Keratinocyte (primary cell): ENCODE results near the gene ADGRL3. TPM values are rescaled to one million over a fixed set of nuclear protein-coding genes. Genes with fewer than 3 reads are reported as not detected.

Source experiments
- DNase-seq: peaks from one replicate; pipeline ENCODE4 v3.0.0-alpha.2; 2011; ENCODE audit warnings: low read depth, missing footprints, low spot score
- FAIRE-seq: peaks from 2 replicates; lab custom pipeline; 2011; peaks lifted over from hg19 to GRCh38; lab: Jason Lieb, UNC
- H2AFZ ChIP-seq: 2 replicates; pipeline ENCODE4 v1.6.0; 2012; ENCODE audit warnings: low read length, control low read depth, inconsistent platforms; ENCODE audit not compliant: control insufficient read depth
- H3K27ac ChIP-seq: 2 replicates; pipeline ENCODE4 v1.5.1; 2011; ENCODE audit warnings: low read length; ENCODE audit not compliant: control insufficient read depth, insufficient read depth
- H3K27me3 ChIP-seq: 3 replicates; pipeline ENCODE4 v1.6.0; 2011; ENCODE audit warnings: low read length; ENCODE audit not compliant: control insufficient read depth, insufficient read depth; ENCODE audit errors: extremely low read depth
- H3K36me3 ChIP-seq, 2 experiments: 2 replicates in 1 of 2; 3 replicates in 1 of 2; pipeline ENCODE4 v1.5.1; 2011; ENCODE audit warnings: low read length in 2 of 2, mild to moderate bottlenecking in 1 of 2; ENCODE audit not compliant: control insufficient read depth in 2 of 2, insufficient read depth in 2 of 2; ENCODE audit errors: extremely low read depth in 1 of 2
- H3K4me1 ChIP-seq: 3 replicates; pipeline ENCODE4 v1.5.1; 2011; ENCODE audit warnings: low read length; ENCODE audit not compliant: control insufficient read depth, insufficient read depth; ENCODE audit errors: extremely low read depth
- H3K4me2 ChIP-seq: 3 replicates; pipeline ENCODE4 v1.6.0; 2011; ENCODE audit warnings: low read depth, low read length; ENCODE audit not compliant: control insufficient read depth, insufficient read depth; ENCODE audit errors: extremely low read depth
- H3K4me3 ChIP-seq, 3 experiments: fragments of 200-600 bp in 1 of 3; sonication (generic) in 1 of 3; 2 replicates in 2 of 3; 3 replicates in 1 of 3; pipeline ENCODE4 v1.5.1; 2011 to 2016; ENCODE audit warnings: low read length in 3 of 3, mild to moderate bottlenecking in 3 of 3, control low read depth in 2 of 3, inconsistent platforms in 1 of 3, low read depth in 1 of 3, mixed read lengths in 1 of 3, mixed run types in 1 of 3, moderate library complexity in 1 of 3; ENCODE audit not compliant: control insufficient read depth in 2 of 3, insufficient read depth in 2 of 3; ENCODE audit errors: extremely low read depth in 1 of 3
- H3K79me2 ChIP-seq: 2 replicates; pipeline ENCODE4 v1.6.0; 2012; ENCODE audit warnings: low read length; ENCODE audit not compliant: control insufficient read depth, insufficient read depth
- H3K9ac ChIP-seq: 3 replicates; pipeline ENCODE4 v1.6.0; 2011; ENCODE audit warnings: low read length; ENCODE audit not compliant: control insufficient read depth, insufficient read depth; ENCODE audit errors: extremely low read depth
- H3K9me1 ChIP-seq: 3 replicates; pipeline ENCODE4 v1.6.0; 2011; ENCODE audit warnings: low read length; ENCODE audit not compliant: control insufficient read depth, insufficient read depth; ENCODE audit errors: extremely low read depth
- H3K9me3 ChIP-seq: 2 replicates; pipeline ENCODE4 v1.5.1; 2012; ENCODE audit warnings: low read depth, low read length; ENCODE audit not compliant: control insufficient read depth
- H4K20me1 ChIP-seq: 3 replicates; pipeline ENCODE4 v1.6.0; 2011; ENCODE audit warnings: low read length; ENCODE audit not compliant: control insufficient read depth, insufficient read depth; ENCODE audit errors: extremely low read depth
- CTCF ChIP-seq, 3 experiments: IDR thresholded peaks in 1 of 3; conservative IDR thresholded peaks in 1 of 3; optimal IDR thresholded peaks in 1 of 3; 2 replicates in 2 of 3; 3 replicates in 1 of 3; pipeline versions ENCODE3 to v1.5.1; 2011; ENCODE audit warnings: low read length in 3 of 3, mild to moderate bottlenecking in 3 of 3, moderate library complexity in 2 of 3, control low read depth in 1 of 3, inconsistent platforms in 1 of 3; ENCODE audit not compliant: insufficient read depth in 2 of 3; ENCODE audit errors: extremely low read depth in 1 of 3
- EZH2 ChIP-seq: IDR thresholded peaks from one replicate; pipeline ENCODE4 v1.6.1; 2012; ENCODE audit warnings: inconsistent platforms, mild to moderate bottlenecking, low read length, moderate library complexity
- dilution Hi-C: fragments of 300-500 bp; cut with MboI; formaldehyde crosslinking; loops from one replicate; pipeline ENCODE4 v1.7.0; 2020; ENCODE audit warnings: low sequenced_read_pairs; ENCODE audit not compliant: extremely low pct_ligation_motif_present
- polyA plus RNA-seq, 5 experiments: library from polyadenylated mRNA; depleted of rRNA in 3 of 5; stranded (reverse) in 3 of 5; stranded (forward) in 1 of 5; unstranded in 1 of 5; fragments of >200 nt; gene quantifications; 1 replicate in 1 of 5; 2 replicates in 3 of 5; 3 replicates in 1 of 5; pipeline versions ENCODE4 v1.2.1 to v1.2.3, GENCODE V29; 2011 to 2012; ENCODE audit warnings: missing spikeins in 2 of 5, low read depth in 1 of 5, low replicate concordance in 1 of 5

ADGRL3 gene
- polyA plus RNA-seq, 1 donor (not counting 4 experiments of a cell fraction or from before 2014, with no cell fraction given), result 0.18 TPM

GRCh38 chr4:61319156-61319555 is 119.0 kb downstream of the ADGRL3 start:
- dilution Hi-C loops, result no loop called here
- no peak overlapping the region for H3K4me3 ChIP-seq

GRCh38 chr4:61320154-61320553 is 120.0 kb downstream of the ADGRL3 start:
- peaks cover 5% of the 10 kb centered on the region for H3K9me3 ChIP-seq
- no peak overlapping the region for H3K9ac ChIP-seq
- H3K4me1 ChIP-seq, result no peaks in the 10 kb centered on the region
- no peaks in the 10 kb centered on the region for H3K36me3 ChIP-seq
- no peak overlapping the region for H3K27ac ChIP-seq
- FAIRE-seq (no peak), DNase-seq (no peak)
- dilution Hi-C loops, result no loop called here
- H3K4me3 ChIP-seq, result no peak overlapping the region
- no peak overlapping the region for H2AFZ ChIP-seq
- no peak overlapping the region for H3K4me2 ChIP-seq
- no peaks in the 10 kb centered on the region for H3K79me2 ChIP-seq
- H3K9me1 ChIP-seq, result no peaks in the 10 kb centered on the region
- no peak for TF ChIP-seq EZH2
- TF ChIP-seq CTCF (optimal IDR thresholded peaks at IDR 0.05 in 1 of 3, IDR thresholded peaks at IDR 0.05 in 1 of 3, conservative IDR thresholded peaks at IDR 0.05 in 1 of 3; ENCODE audit: extremely low read depth in 1 of 3, insufficient read depth in 2 of 3, low read length in 3 of 3), result no peak
- no peaks in the 10 kb centered on the region for H4K20me1 ChIP-seq
- no peaks in the 10 kb centered on the region for H3K27me3 ChIP-seq

More at GRCh38 chr4:61319156-61319555, 119.0 kb downstream of the ADGRL3 start:
- H3K36me3 ChIP-seq, result no peaks in the 10 kb centered on the region
- no peak overlapping the region for H3K27ac ChIP-seq
- no peak overlapping the region for H2AFZ ChIP-seq
- no peaks in the 10 kb centered on the region for H4K20me1 ChIP-seq
- H3K27me3 ChIP-seq, result no peaks in the 10 kb centered on the region
- TF ChIP-seq CTCF (optimal IDR thresholded peaks at IDR 0.05 in 1 of 3, IDR thresholded peaks at IDR 0.05 in 1 of 3, conservative IDR thresholded peaks at IDR 0.05 in 1 of 3; ENCODE audit: extremely low read depth in 1 of 3, insufficient read depth in 2 of 3, low read length in 3 of 3) (no peak), EZH2 (no peak)
- H3K79me2 ChIP-seq, result no peaks in the 10 kb centered on the region
- FAIRE-seq (no peak), DNase-seq (no peak)
- no peak overlapping the region for H3K9ac ChIP-seq
- H3K4me2 ChIP-seq, result no peak overlapping the region
- H3K9me1 ChIP-seq, result no peaks in the 10 kb centered on the region
- peaks cover 5% of the 10 kb centered on the region for H3K9me3 ChIP-seq
- no peaks in the 10 kb centered on the region for H3K4me1 ChIP-seq
